ENCODE data around the gene CYTH1. TPM values are rescaled to one million over a fixed set of nuclear protein-coding genes. Genes with fewer than 3 reads are reported as not detected.

The CYTH1 gene
- total RNA-seq, 4 donors from 2014 or later, result 6.2 to 56.1 (median 44.3) TPM

DNA sequence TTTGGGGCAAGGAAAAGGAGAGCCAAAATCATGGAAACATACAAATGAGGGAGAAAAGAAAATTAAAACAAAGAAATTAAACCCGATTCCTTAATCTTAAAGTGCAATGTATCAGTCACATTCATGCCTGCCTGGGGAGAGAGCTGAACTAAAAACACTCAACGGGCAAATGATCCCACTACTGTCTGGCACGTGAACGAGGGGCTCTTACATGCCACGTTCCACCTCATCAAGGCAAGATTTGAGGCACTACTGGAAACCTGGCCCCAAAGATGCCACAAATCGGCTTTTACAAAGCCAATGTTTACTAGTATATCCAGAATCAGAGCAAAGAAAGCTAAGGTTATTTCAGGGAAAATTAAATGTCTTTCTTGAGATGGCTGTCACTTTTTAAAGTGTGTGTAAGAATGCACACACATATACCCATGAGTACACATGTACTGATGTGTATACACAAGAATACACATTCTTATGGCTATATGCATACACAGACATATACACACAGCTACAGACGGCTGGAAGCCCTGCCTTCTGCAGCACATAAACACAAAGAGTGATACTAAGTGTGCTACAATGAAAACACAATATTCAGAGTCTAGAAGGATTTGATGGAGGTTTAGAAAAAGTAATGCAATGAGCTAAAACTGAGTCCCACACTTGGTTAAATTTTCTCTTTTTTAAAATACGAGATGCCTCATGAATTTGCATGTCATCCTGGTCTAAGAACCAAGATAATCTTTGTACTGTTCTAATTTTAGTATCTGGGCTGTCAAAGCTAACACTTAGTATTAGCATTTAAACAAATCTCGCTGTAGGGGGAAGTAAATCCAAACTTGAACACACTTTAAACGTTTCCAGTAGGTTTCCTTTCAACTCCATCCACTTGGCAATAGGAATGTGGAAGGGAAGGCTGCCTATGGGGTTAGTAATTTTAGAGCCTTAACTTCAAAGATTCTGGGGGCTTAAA is 85.8 kb downstream of the CYTH1 start:
- intact Hi-C loops (cut with DNase I; ENCODE audit: low total_unique reads), result no loop called here
- Histone ChIP-seq H3K36me3 (no peaks in the 10 kb centered on the region), H3K9me3 (no peaks in the 10 kb centered on the region), H3K4me1 (no peaks in the 10 kb centered on the region), H3K4me3 (no peak overlapping the region), H3K27ac (no peak overlapping the region), H3K27me3 (no peaks in the 10 kb centered on the region)
- DNase-seq, result no peak
- TF ChIP-seq, protein P1, sequence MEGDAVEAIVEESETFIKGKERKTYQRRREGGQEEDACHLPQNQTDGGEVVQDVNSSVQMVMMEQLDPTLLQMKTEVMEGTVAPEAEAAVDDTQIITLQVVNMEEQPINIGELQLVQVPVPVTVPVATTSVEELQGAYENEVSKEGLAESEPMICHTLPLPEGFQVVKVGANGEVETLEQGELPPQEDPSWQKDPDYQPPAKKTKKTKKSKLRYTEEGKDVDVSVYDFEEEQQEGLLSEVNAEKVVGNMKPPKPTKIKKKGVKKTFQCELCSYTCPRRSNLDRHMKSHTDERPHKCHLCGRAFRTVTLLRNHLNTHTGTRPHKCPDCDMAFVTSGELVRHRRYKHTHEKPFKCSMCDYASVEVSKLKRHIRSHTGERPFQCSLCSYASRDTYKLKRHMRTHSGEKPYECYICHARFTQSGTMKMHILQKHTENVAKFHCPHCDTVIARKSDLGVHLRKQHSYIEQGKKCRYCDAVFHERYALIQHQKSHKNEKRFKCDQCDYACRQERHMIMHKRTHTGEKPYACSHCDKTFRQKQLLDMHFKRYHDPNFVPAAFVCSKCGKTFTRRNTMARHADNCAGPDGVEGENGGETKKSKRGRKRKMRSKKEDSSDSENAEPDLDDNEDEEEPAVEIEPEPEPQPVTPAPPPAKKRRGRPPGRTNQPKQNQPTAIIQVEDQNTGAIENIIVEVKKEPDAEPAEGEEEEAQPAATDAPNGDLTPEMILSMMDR (IDR thresholded peaks at IDR 0.05), result no peak
- TF ChIP-seq POLR2A (IDR thresholded peaks at IDR 0.05), result no peak

DNA sequence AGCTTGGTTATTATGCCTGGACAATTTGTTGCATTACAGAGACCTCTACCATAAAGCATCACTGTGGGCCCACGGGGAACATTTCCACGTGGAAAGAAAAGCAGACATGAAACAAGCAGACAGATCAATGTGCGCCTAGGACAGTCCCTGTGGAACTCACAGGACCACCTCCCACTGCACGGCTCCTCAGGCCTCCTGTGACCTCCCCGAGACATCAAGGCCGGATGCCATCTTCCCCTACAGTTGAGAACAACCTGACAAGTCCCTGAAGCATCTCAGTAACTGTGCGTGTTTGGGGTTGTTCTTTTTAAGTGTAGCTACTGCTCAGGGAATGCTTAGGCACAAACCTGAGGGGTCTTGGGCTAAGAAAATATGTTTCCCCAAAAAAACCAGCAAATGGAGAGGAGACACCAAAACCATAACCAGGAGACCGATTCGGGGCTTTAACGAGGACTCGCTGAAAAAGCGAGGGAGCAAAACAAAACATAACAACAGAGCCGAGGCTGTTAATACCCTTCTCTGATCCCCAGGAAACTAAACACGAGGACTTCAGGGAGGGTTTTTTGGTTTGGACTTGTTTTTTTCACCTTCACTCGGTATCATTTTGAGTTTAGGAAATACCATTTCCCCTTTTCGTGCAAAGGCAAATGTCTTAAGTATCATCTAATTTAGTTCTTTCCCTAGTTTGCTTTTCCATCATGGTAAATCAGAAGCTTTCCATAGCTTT is 87.1 kb downstream of the CYTH1 start:
- TF ChIP-seq, protein P1 (IDR thresholded peaks at IDR 0.05), result no peak
- no peak for TF ChIP-seq POLR2A (IDR thresholded peaks at IDR 0.05)
- intact Hi-C loops (cut with DNase I; ENCODE audit: low total_unique reads), result no loop called here
- no peaks in the 10 kb centered on the region for H3K36me3 ChIP-seq

DNA sequence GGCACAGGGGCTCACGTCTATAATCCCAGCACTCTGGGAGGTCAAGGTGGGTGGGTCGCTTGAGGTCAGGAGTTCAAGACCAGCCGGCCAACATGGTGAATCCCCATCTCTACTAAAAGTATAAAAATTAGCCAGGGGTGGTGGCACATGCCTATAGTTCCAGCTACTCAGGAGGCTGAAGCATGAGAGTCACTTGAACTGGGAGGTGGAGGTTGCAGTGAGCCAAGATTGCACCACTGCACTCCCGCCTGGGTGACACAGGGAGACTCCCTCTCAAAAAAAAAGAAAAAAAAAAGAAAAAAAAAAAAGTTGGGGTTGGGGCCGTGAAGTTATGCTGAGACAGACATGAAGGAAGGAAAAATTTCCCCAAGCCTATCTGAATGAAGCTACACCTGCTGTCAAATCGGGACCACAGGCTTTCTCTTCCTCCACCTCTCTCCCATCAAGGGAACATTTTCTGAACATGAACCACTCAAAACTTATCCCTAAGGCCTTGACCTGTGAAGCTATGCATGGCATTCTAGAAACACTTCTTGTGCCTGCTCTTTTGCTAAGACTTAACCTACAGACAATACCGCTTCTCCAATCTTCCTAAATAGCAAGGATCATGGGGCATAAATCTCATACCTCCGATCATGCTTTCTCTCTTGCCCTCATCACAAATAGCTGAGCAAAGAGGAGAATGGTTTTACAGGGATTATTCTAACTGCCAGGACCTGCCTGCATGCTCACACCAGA is 88.6 kb downstream of the CYTH1 start:
- Histone ChIP-seq H3K27ac (no peak overlapping the region), H3K36me3 (no peaks in the 10 kb centered on the region), H3K4me1 (no peaks in the 10 kb centered on the region), H3K9me3 (no peaks in the 10 kb centered on the region), H3K27me3 (no peaks in the 10 kb centered on the region), H3K4me3 (no peak overlapping the region)
- intact Hi-C loops (cut with DNase I; ENCODE audit: low total_unique reads), result no loop called here
- TF ChIP-seq, protein P1 (IDR thresholded peaks at IDR 0.05), result no peak
- TF ChIP-seq POLR2A (IDR thresholded peaks at IDR 0.05), result no peak
- no peak for DNase-seq

More for the DNA sequence above, 87.1 kb downstream of the CYTH1 start:
- H3K27me3 ChIP-seq, result no peaks in the 10 kb centered on the region
- H3K4me1 ChIP-seq, result no peaks in the 10 kb centered on the region
- no peak overlapping the region for H3K27ac ChIP-seq
- DNase-seq, result no peak
- H3K4me3 ChIP-seq, result no peak overlapping the region
- no peaks in the 10 kb centered on the region for H3K9me3 ChIP-seq

DNA sequence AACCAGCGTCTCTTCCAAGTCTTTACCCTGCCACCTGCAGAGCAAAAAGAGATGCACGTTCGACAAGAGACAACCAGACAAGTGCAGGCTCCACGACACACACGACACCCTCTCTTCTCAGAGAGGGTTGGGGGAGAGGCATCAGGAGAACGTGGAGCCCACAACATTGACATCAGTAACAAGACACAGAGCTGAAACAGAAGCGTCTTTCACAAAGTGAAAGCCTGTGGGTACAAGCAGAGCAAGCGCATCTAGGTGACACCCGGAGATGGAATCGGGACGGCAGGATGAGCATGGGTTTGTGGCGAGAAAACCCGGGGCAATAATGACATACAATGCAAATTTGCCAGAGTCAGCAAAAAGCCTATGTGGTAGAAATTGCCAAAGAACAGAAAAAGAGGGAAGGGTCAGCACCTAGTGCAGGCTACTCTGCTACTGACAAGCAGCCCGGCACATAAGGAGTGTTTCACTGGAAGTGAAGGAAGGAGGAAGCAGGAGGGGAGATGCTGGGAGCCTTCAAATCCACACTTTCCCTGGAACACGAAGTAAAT is 89.5 kb downstream of the CYTH1 start:
- Histone ChIP-seq H3K27me3 (no peaks in the 10 kb centered on the region), H3K27ac (no peak overlapping the region), H3K4me1 (no peaks in the 10 kb centered on the region), H3K4me3 (no peak overlapping the region), H3K9me3 (no peaks in the 10 kb centered on the region), H3K36me3 (no peaks in the 10 kb centered on the region)
- intact Hi-C loops (cut with DNase I; ENCODE audit: low total_unique reads), result no loop called here
- TF ChIP-seq, protein P1 (IDR thresholded peaks at IDR 0.05), result no peak
- no peak for TF ChIP-seq POLR2A (IDR thresholded peaks at IDR 0.05)
- DNase-seq, result no peak
